Measurements from ENCODE around the gene SIAE. TPM values are rescaled to one million over a fixed set of nuclear protein-coding genes. Genes with fewer than 3 reads are reported as not detected.

The SIAE gene
- polyA plus RNA-seq, 1 of the 3 experiments (the other 2 are of a cell fraction), result 27.9 TPM

- POLR2A ChIA-PET, result no interaction called here
- Histone ChIP-seq H3K4me3 (ENCODE audit: low read depth in 2 of 2, low read length in 1 of 2) (no peak overlapping the region), H3K9me3 (no peaks in the 10 kb centered on the region), H4K20me1 (ENCODE audit: insufficient read depth) (no peaks in the 10 kb centered on the region), H3K4me1 (ENCODE audit: control insufficient read depth in 1 of 2, insufficient read depth in 2 of 2, low read depth in 1 of 2, low read length in 1 of 2) (peaks cover 11% of the 10 kb centered on the region in 2 experiments; a peak in 2 of 4 replicates), H3K27me3 (ENCODE audit: insufficient read depth) (no peaks in the 10 kb centered on the region), H3K27ac (ENCODE audit: low read depth in 2 of 2, low read length in 1 of 2) (no peak overlapping the region), H3K36me3 (replicated peaks in 1 of 2; ENCODE audit: control insufficient read depth in 1 of 2, insufficient read depth in 2 of 2, low read length in 1 of 2) (no peaks in the 10 kb centered on the region), H3K4me2 (no peak overlapping the region), H3K9me2 (no peaks in the 10 kb centered on the region), H3F3A (replicated peaks; ENCODE audit: insufficient read depth) (no peaks in the 10 kb centered on the region), H3K9ac (no peak overlapping the region), H3K79me2 (ENCODE audit: insufficient read depth) (no peaks in the 10 kb centered on the region), H2AFZ (ENCODE audit: low read depth) (no peak overlapping the region)
- no peak for DNase-seq
- TF ChIP-seq USF1 (IDR thresholded peaks at IDR 0.05; ENCODE audit: borderline replicate concordance, low read depth) (no peak), NRF1 (IDR thresholded peaks at IDR 0.05; ENCODE audit: low read depth, low read length) (no peak), FOXJ3 (CRISPR knock-in tag; IDR thresholded peaks at IDR 0.05) (no peak), SIN3A (IDR thresholded peaks at IDR 0.05; ENCODE audit: borderline replicate concordance, low read depth, low read length) (no peak), IRF3 (IDR thresholded peaks at IDR 0.05; ENCODE audit: low read depth, low read length) (no peak)
- CTCF ChIA-PET, result interaction anchor here (1.1 kb wide), 1 partner anchor 710 kb away, joined by 3 read pairs; no protein-coding TSS in a partner anchor
- WGBS (ENCODE audit: low lambda C conversion rate), result 92% methylated on average over 3 of the region's 14 CpGs
Measured at GRCh38 chr11:124718801-124719200, 45.3 kb upstream of the SIAE start.

- Histone ChIP-seq H3K9ac (no peak overlapping the region), H3K27me3 (ENCODE audit: insufficient read depth) (no peaks in the 10 kb centered on the region)
- CTCF ChIA-PET, result interaction anchor here (0.9 to 1.7 kb wide), 6 partner anchors 16 to 119 kb away, joined by 3 to 8 read pairs (median 4); no protein-coding TSS in a partner anchor
- TF ChIP-seq IRF3 (IDR thresholded peaks at IDR 0.05; ENCODE audit: low read depth, low read length), result no peak
- no peak for TF ChIP-seq SMC3 (IDR thresholded peaks at IDR 0.05; ENCODE audit: low read depth, low read length)
- no peak for TF ChIP-seq TCF12 (IDR thresholded peaks at IDR 0.05)
- no peak for TF ChIP-seq YY1 (IDR thresholded peaks at IDR 0.05; ENCODE audit: low read depth)
- no peak for TF ChIP-seq CTCF (IDR thresholded peaks at IDR 0.05)
- TF ChIP-seq RCOR1 (IDR thresholded peaks at IDR 0.05; ENCODE audit: low read length), result no peak
- TF ChIP-seq TEAD4 (IDR thresholded peaks at IDR 0.05; ENCODE audit: borderline replicate concordance, insufficient read depth), result no peak
- no peak for TF ChIP-seq NRF1 (IDR thresholded peaks at IDR 0.05; ENCODE audit: low read depth, low read length)
- TF ChIP-seq USF1 (IDR thresholded peaks at IDR 0.05; ENCODE audit: borderline replicate concordance, low read depth), result no peak
- TF ChIP-seq PBX3 (IDR thresholded peaks at IDR 0.05), result no peak
- no peak for TF ChIP-seq MAX (IDR thresholded peaks at IDR 0.05; ENCODE audit: low read depth)
- TF ChIP-seq CHD2 (IDR thresholded peaks at IDR 0.05; ENCODE audit: low read length, partially characterized antibody), result no peak
- no peak for TF ChIP-seq USF2 (IDR thresholded peaks at IDR 0.05; ENCODE audit: borderline replicate concordance, low read depth, low read length)
- TF ChIP-seq NFIC (IDR thresholded peaks at IDR 0.05; ENCODE audit: borderline replicate concordance), result no peak
Measured at GRCh38 chr11:124717786-124718651, 44.5 kb upstream of the SIAE start.

More at GRCh38 chr11:124717786-124718651, 44.5 kb upstream of the SIAE start:
- H3F3A ChIP-seq (replicated peaks; ENCODE audit: insufficient read depth), result no peaks in the 10 kb centered on the region
- no peaks in the 10 kb centered on the region for H3K9me3 ChIP-seq
- H2AFZ ChIP-seq (ENCODE audit: low read depth), result peak overlapping the region; percentile 67; the same call in 1 of the 2 replicates
- POLR2A ChIA-PET, result interaction anchor here (0.5 kb wide), 1 partner anchor 850 kb away, joined by 4 read pairs; no protein-coding TSS in a partner anchor
- 15% methylated on average over 39 of the region's 45 CpGs for WGBS (ENCODE audit: low lambda C conversion rate)
- H3K4me3 ChIP-seq (ENCODE audit: low read depth in 2 of 2, low read length in 1 of 2), result peak overlapping the region in 1 of 2 experiments; percentile 42; a peak in 2 of 4 replicates
- peak; percentile 79 for DNase-seq
- no peaks in the 10 kb centered on the region for H3K9me2 ChIP-seq
- H3K79me2 ChIP-seq (ENCODE audit: insufficient read depth), result no peaks in the 10 kb centered on the region
- H3K4me2 ChIP-seq, result peak overlapping the region; percentile 68
- no peaks in the 10 kb centered on the region for H4K20me1 ChIP-seq (ENCODE audit: insufficient read depth)
- H3K4me1 ChIP-seq (ENCODE audit: control insufficient read depth in 1 of 2, insufficient read depth in 2 of 2, low read depth in 1 of 2, low read length in 1 of 2), result peaks cover 11% of the 10 kb centered on the region in 2 experiments; a peak in 2 of 4 replicates
- H3K27ac ChIP-seq (ENCODE audit: low read depth in 2 of 2, low read length in 1 of 2), result no peak overlapping the region
- H3K36me3 ChIP-seq (replicated peaks in 1 of 2; ENCODE audit: control insufficient read depth in 1 of 2, insufficient read depth in 2 of 2, low read length in 1 of 2), result no peaks in the 10 kb centered on the region

Data from SK-N-SH (cell line).